SK-N-SH treated with all-trans-retinoic acid at 6 μM for 48 hours (cell line): ENCODE results near the gene TRAPPC2B.
"Not testable (repeated sequence)": the region's sequence is repeated elsewhere in the genome, so short reads cannot be mapped to it uniquely, and the experiment has no call there.

Experiments used
- ATAC-seq: fragments of 200-7000 bp; cut with Tn5 transposase; 3 replicates; pipeline ENCODE4 v1.9.1; 2020; ENCODE audit warnings: mild to moderate bottlenecking, moderate library complexity
- ARNTL ChIP-seq: fragments of 450-650 bp; formaldehyde crosslinking; IDR thresholded peaks from 2 replicates; pipeline ENCODE4 v1.5.0; 2020; ENCODE audit warnings: low read depth, mild to moderate bottlenecking, moderate library complexity, borderline replicate concordance
- BACH2 ChIP-seq: fragments of 250-450 bp; sonication (Bioruptor Pico); IDR thresholded peaks from 2 replicates; pipeline ENCODE4 v1.9.0; 2021; ENCODE audit warnings: mild to moderate bottlenecking, borderline replicate concordance
- CSDC2 ChIP-seq: fragments of 250-450 bp; sonication (Bioruptor Pico); IDR thresholded peaks from 2 replicates; pipeline ENCODE4 v1.5.0; 2020; ENCODE audit warnings: mild to moderate bottlenecking, moderate library complexity
- CSRNP3 ChIP-seq: fragments of 250-450 bp; sonication (Bioruptor Pico); IDR thresholded peaks from 2 replicates; pipeline ENCODE4 v1.5.1; 2021; ENCODE audit warnings: mild to moderate bottlenecking, moderate library complexity
- ESRRG ChIP-seq: fragments of 250-450 bp; sonication (Bioruptor Pico); IDR thresholded peaks from 2 replicates; pipeline ENCODE4 v1.6.1; 2021; ENCODE audit warnings: mild to moderate bottlenecking
- GLIS3 ChIP-seq: fragments of 250-450 bp; sonication (Bioruptor Pico); IDR thresholded peaks from 2 replicates; pipeline ENCODE4 v1.5.0; 2020; ENCODE audit warnings: mild to moderate bottlenecking, moderate library complexity
- ISL1 ChIP-seq: fragments of 250-450 bp; sonication (Bioruptor Pico); IDR thresholded peaks from 2 replicates; pipeline ENCODE4 v2.1.2; 2022; ENCODE audit warnings: mild to moderate bottlenecking, moderate library complexity
- PATZ1 ChIP-seq: fragments of 250-450 bp; sonication (Bioruptor Pico); IDR thresholded peaks from 2 replicates; pipeline ENCODE4 v1.8.0; 2020; ENCODE audit warnings: mild to moderate bottlenecking, moderate library complexity, borderline replicate concordance
- PPARA ChIP-seq: fragments of 250-450 bp; sonication (Bioruptor Pico); IDR thresholded peaks from 2 replicates; pipeline ENCODE4 v1.5.0; 2020; ENCODE audit warnings: mild to moderate bottlenecking, borderline replicate concordance
- RARB ChIP-seq: fragments of 250-450 bp; sonication (Bioruptor Pico); IDR thresholded peaks from 2 replicates; pipeline ENCODE4 v1.8.0; 2021; ENCODE audit warnings: mild to moderate bottlenecking, moderate library complexity
- SNAI2 ChIP-seq: fragments of 250-450 bp; sonication (Bioruptor Pico); IDR thresholded peaks from 2 replicates; pipeline ENCODE4 v1.5.0; 2020; ENCODE audit warnings: mild to moderate bottlenecking, moderate library complexity
- TOX ChIP-seq: fragments of 250-450 bp; sonication (Bioruptor Pico); IDR thresholded peaks from 2 replicates; pipeline ENCODE4 v1.8.0; 2021; ENCODE audit warnings: mild to moderate bottlenecking, moderate library complexity, borderline replicate concordance
- ZC3H10 ChIP-seq: fragments of 250-450 bp; sonication (Bioruptor Pico); IDR thresholded peaks from 2 replicates; pipeline ENCODE4 v1.5.1; 2021; ENCODE audit warnings: mild to moderate bottlenecking, moderate library complexity
- ZFP3 ChIP-seq: fragments of 250-450 bp; sonication (Bioruptor Pico); IDR thresholded peaks from 2 replicates; pipeline ENCODE4 v1.5.0; 2020; ENCODE audit warnings: mild to moderate bottlenecking, moderate library complexity
- ZFP30 ChIP-seq: fragments of 450-650 bp; formaldehyde crosslinking; IDR thresholded peaks from 2 replicates; pipeline ENCODE4 v1.5.0; 2022; ENCODE audit warnings: mild to moderate bottlenecking, moderate library complexity
- ZNF565 ChIP-seq: fragments of 450-650 bp; formaldehyde crosslinking; conservative IDR thresholded peaks from 2 replicates; pipeline ENCODE4 v1.5.0; 2020; ENCODE audit warnings: low read depth, mild to moderate bottlenecking, moderate library complexity
- ZNF70 ChIP-seq: fragments of 450-650 bp; formaldehyde crosslinking; IDR thresholded peaks from 2 replicates; pipeline ENCODE4 v1.5.0; 2020; ENCODE audit warnings: mild to moderate bottlenecking, moderate library complexity
- ZNF8 ChIP-seq: fragments of 450-650 bp; formaldehyde crosslinking; IDR thresholded peaks from 2 replicates; pipeline ENCODE4 v1.5.0; 2020; ENCODE audit warnings: mild to moderate bottlenecking, moderate library complexity
- TF ChIP-seq, protein P1 (sequence below): fragments of 250-450 bp; sonication (Bioruptor Pico); IDR thresholded peaks from 2 replicates; pipeline ENCODE4 v1.5.1; 2020; ENCODE audit warnings: low read depth, mild to moderate bottlenecking, moderate library complexity

TRAPPC2B gene

GRCh38 chr19:57366776-57367175 is 3.4 kb downstream of the TRAPPC2B start:
- ATAC-seq = no peak
- TF ChIP-seq ZC3H10 (no peak), GLIS3 (CRISPR knock-in tag) (no peak), ESRRG (CRISPR knock-in tag) (no peak), SNAI2 (no peak), ARNTL (CRISPR knock-in tag) (no peak), ISL1 (CRISPR knock-in tag) (no peak), ZNF8 (CRISPR knock-in tag) (no peak), BACH2 (CRISPR knock-in tag) (no peak), PATZ1 (CRISPR knock-in tag) (no peak), ZFP30 (CRISPR knock-in tag) (no peak)
- TF ChIP-seq, protein P1, sequence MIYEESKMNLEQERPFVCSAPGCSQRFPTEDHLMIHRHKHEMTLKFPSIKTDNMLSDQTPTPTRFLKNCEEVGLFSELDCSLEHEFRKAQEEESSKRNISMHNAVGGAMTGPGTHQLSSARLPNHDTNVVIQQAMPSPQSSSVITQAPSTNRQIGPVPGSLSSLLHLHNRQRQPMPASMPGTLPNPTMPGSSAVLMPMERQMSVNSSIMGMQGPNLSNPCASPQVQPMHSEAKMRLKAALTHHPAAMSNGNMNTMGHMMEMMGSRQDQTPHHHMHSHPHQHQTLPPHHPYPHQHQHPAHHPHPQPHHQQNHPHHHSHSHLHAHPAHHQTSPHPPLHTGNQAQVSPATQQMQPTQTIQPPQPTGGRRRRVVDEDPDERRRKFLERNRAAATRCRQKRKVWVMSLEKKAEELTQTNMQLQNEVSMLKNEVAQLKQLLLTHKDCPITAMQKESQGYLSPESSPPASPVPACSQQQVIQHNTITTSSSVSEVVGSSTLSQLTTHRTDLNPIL (CRISPR knock-in tag) = no peak

- no peak for ATAC-seq
These were observed 10.8 kb downstream of the TRAPPC2B start for GRCh38 chr19:57374179-57374578.

GRCh38 chr19:57374647-57375046 is 11.3 kb downstream of the TRAPPC2B start:
- ATAC-seq = not testable (repeated sequence)

More at GRCh38 chr19:57374179-57374578, 10.8 kb downstream of the TRAPPC2B start:
- TF ChIP-seq RARB = no peak
- no peak for TF ChIP-seq ZC3H10
- no peak for TF ChIP-seq ZNF70 (CRISPR knock-in tag)
- TF ChIP-seq PPARA = no peak
- no peak for TF ChIP-seq ZFP3 (CRISPR knock-in tag)
- TF ChIP-seq ZNF8 (CRISPR knock-in tag) = no peak
- TF ChIP-seq ZNF565 = no peak
- no peak for TF ChIP-seq PATZ1 (CRISPR knock-in tag)
- TF ChIP-seq TOX (CRISPR knock-in tag) = no peak
- TF ChIP-seq ISL1 (CRISPR knock-in tag) = no peak
- TF ChIP-seq, protein P1 (CRISPR knock-in tag) = no peak
- no peak for TF ChIP-seq ESRRG (CRISPR knock-in tag)
- no peak for TF ChIP-seq ZFP30 (CRISPR knock-in tag)

GRCh38 chr19:57376151-57376550 is 12.8 kb downstream of the TRAPPC2B start:
- no peak for ATAC-seq
- no peak for TF ChIP-seq ZFP3 (CRISPR knock-in tag)
- TF ChIP-seq, protein P1 (CRISPR knock-in tag) = no peak
- no peak for TF ChIP-seq BACH2 (CRISPR knock-in tag)
- TF ChIP-seq RARB = no peak
- TF ChIP-seq, all 23 proteins: peak for 0

DNA sequence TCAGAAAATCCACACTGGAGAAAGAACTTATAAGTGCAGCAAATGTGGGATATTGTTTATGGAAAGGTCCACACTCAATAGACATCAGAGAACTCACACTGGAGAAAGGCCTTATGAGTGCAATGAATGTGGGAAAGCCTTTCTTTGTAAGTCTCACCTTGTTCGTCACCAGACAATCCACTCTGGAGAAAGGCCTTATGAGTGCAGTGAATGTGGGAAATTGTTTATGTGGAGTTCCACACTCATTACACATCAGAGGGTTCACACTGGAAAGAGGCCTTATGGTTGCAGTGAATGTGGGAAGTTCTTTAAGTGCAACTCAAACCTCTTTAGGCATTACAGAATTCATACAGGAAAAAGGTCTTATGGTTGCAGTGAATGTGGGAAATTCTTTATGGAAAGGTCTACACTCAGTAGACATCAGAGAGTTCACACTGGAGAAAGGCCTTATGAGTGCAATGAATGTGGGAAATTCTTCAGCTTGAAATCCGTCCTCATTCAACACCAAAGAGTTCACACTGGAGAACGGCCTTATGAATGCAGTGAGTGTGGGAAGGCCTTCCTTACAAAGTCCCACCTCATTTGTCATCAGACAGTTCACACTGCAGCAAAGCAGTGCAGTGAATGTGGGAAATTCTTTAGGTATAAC is 14.3 kb downstream of the TRAPPC2B start:
- no peak for TF ChIP-seq PPARA
- no peak for TF ChIP-seq CSDC2 (CRISPR knock-in tag)
- no peak for TF ChIP-seq ZNF565
- no peak for TF ChIP-seq SNAI2
- no peak for TF ChIP-seq ISL1 (CRISPR knock-in tag)
- TF ChIP-seq CSRNP3 (CRISPR knock-in tag) = no peak
- no peak for TF ChIP-seq TOX (CRISPR knock-in tag)
- no peak for TF ChIP-seq RARB
- no peak for TF ChIP-seq ESRRG (CRISPR knock-in tag)
- no peak for TF ChIP-seq BACH2 (CRISPR knock-in tag)

More for the DNA sequence above, 14.3 kb downstream of the TRAPPC2B start:
- ATAC-seq = no peak
